Smooth muscle cell (in vitro differentiated cells): ENCODE measurements around the gene KCNH1. TPM values are rescaled to one million over a fixed set of nuclear protein-coding genes. Genes with fewer than 3 reads are reported as not detected.

Experiments used
- DNase-seq: peaks from one replicate; lab custom pipeline; 2025; ENCODE audit not compliant: unreplicated experiment; lab: John Stamatoyannopoulos, UW
- H2AFZ ChIP-seq: fragments of 200-600 bp; sonication (generic); 2 replicates; pipeline ENCODE4 v1.6.0; 2016; ENCODE audit warnings: antibody characterized with exemption, low read depth, mild to moderate bottlenecking
- H3F3A ChIP-seq: fragments of 200-600 bp; sonication (generic); 2 replicates; pipeline ENCODE4 v1.6.0; 2017; ENCODE audit warnings: antibody characterized with exemption, low read depth
- H3K27ac ChIP-seq: fragments of 200-600 bp; sonication (generic); 2 replicates; pipeline ENCODE4 v1.5.1; 2016; ENCODE audit warnings: low read depth, mild to moderate bottlenecking
- H3K27me3 ChIP-seq: fragments of 200-600 bp; sonication (generic); 2 replicates; pipeline ENCODE4 v1.6.1; 2016; ENCODE audit warnings: low read depth, mild to moderate bottlenecking
- H3K36me3 ChIP-seq: fragments of 200-600 bp; sonication (generic); 2 replicates; pipeline ENCODE4 v1.5.1; 2016; ENCODE audit warnings: low read depth
- H3K4me1 ChIP-seq: fragments of 200-600 bp; sonication (generic); 2 replicates; pipeline ENCODE4 v1.5.1; 2016; ENCODE audit warnings: low read depth
- H3K4me2 ChIP-seq: fragments of 200-600 bp; sonication (generic); 2 replicates; pipeline ENCODE4 v1.6.0; 2016; ENCODE audit warnings: mild to moderate bottlenecking
- H3K4me3 ChIP-seq: fragments of 200-600 bp; sonication (generic); 2 replicates; pipeline ENCODE4 v1.5.1; 2016; ENCODE audit warnings: mild to moderate bottlenecking
- H3K79me2 ChIP-seq: fragments of 200-600 bp; sonication (generic); 2 replicates; pipeline ENCODE4 v1.6.0; 2016; ENCODE audit warnings: low read depth, mild to moderate bottlenecking
- H3K9ac ChIP-seq: fragments of 200-600 bp; sonication (generic); 2 replicates; pipeline ENCODE4 v1.6.0; 2016; ENCODE audit warnings: low read depth
- H3K9me3 ChIP-seq: fragments of 200-600 bp; sonication (generic); replicated peaks from 2 replicates; pipeline ENCODE4 v1.5.1; 2016; ENCODE audit warnings: low read depth
- H4K20me1 ChIP-seq: fragments of 200-600 bp; sonication (generic); 2 replicates; pipeline ENCODE4 v1.6.0; 2016; ENCODE audit warnings: low read depth
- CTCF ChIP-seq: fragments of 200-600 bp; sonication (generic); IDR thresholded peaks from 2 replicates; pipeline ENCODE4 v1.5.1; 2017; ENCODE audit warnings: borderline replicate concordance, mild to moderate bottlenecking, antibody characterized with exemption; ENCODE audit not compliant: insufficient read depth, poor library complexity, severe bottlenecking
- WGBS: methylation state at CpG from one replicate; pipeline ENCODE4 v1.1.7; 2016; ENCODE audit warnings: low lambda C conversion rate; 5-methylcytosine and 5-hydroxymethylcytosine counted together
- polyA plus RNA-seq: library from polyadenylated mRNA; unstranded; fragments of >200 nt; fragmentation: Nextera tagmentation; extraction: Ambion mirVana; gene quantifications from 2 replicates; pipeline ENCODE4 v1.2.1, GENCODE V29; 2016
- total RNA-seq: library from RNA; depleted of rRNA; stranded (reverse); fragments of >200 nt; gene quantifications from 2 replicates; pipeline ENCODE4 v1.2.3, GENCODE V29; 2014

KCNH1 gene
- total and polyA plus RNA-seq, 2 experiments from 2014 or later: 0.30 to 1.9 TPM

- DNase-seq: no peak
- no peaks in the 10 kb centered on the region for H3K9me3 ChIP-seq
- H3K36me3 ChIP-seq: no peaks in the 10 kb centered on the region
- TF ChIP-seq CTCF: no peak
- no peaks in the 10 kb centered on the region for H3K27me3 ChIP-seq
- H3F3A ChIP-seq: no peaks in the 10 kb centered on the region
- no peak overlapping the region for H3K4me3 ChIP-seq
- no peak overlapping the region for H3K4me2 ChIP-seq
- H2AFZ ChIP-seq: no peak overlapping the region
- H3K27ac ChIP-seq: no peak overlapping the region
- no peak overlapping the region for H3K9ac ChIP-seq
- H3K79me2 ChIP-seq: no peaks in the 10 kb centered on the region
- no peaks in the 10 kb centered on the region for H4K20me1 ChIP-seq
- H3K4me1 ChIP-seq: no peaks in the 10 kb centered on the region
Observed at GRCh38 chr1:210989905-210990304, 144.0 kb downstream of the KCNH1 start.

DNA sequence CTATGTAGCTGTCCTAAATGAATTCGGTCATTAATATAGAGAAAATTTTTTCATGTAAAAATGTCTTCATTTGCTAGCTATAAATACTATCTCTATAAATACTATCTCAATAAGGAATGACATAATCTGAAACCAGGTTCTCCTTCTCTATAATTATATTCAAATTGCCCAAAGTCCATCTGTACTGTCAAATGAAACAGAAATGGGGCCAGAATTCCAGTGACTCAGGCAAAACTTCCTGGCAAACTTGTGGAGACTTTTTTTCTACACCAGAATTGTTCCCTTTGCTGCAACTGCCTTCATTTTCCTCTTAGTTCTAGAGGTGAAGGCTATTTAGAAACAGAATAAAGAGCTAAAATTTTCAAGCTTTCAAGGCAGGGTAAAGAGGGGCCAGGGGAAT, 152.5 kb downstream of the KCNH1 start:
- Histone ChIP-seq H3K9ac (no peak overlapping the region), H4K20me1 (no peaks in the 10 kb centered on the region), H3K27me3 (no peaks in the 10 kb centered on the region), H3K9me3 (no peaks in the 10 kb centered on the region), H3K36me3 (no peaks in the 10 kb centered on the region), H3K4me3 (no peak overlapping the region), H3K79me2 (no peaks in the 10 kb centered on the region), H2AFZ (no peak overlapping the region), H3F3A (no peaks in the 10 kb centered on the region), H3K4me2 (no peak overlapping the region), H3K27ac (no peak overlapping the region), H3K4me1 (no peaks in the 10 kb centered on the region)
- WGBS: 86% methylated on average over 1 of the region's 1 CpG
- no peak for TF ChIP-seq CTCF
- DNase-seq: no peak

DNA sequence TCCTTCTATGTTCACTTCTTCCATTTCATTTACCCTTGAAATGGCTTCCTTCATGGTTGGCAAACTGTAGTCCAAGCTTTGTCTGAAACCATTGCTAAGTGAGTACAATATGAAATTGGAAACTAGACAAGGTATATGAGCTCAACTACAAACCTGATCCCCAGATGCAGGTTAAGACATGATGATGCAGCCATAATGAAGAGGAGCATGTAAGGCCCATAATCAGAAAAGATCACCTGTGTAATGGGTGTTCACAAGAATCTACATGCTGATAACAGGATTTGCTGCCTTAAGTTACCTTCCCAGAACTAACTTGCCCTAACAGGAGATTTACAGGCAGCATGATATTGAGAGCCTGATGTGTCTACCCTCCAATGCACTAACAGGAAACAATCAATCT, 153.9 kb downstream of the KCNH1 start:
- no peaks in the 10 kb centered on the region for H3K9me3 ChIP-seq
- no peaks in the 10 kb centered on the region for H3F3A ChIP-seq
- H2AFZ ChIP-seq: no peak overlapping the region
- DNase-seq: no peak
- no peaks in the 10 kb centered on the region for H3K79me2 ChIP-seq
- no peak overlapping the region for H3K27ac ChIP-seq
- TF ChIP-seq CTCF: no peak
- no peaks in the 10 kb centered on the region for H3K36me3 ChIP-seq
- no peaks in the 10 kb centered on the region for H4K20me1 ChIP-seq
- no peaks in the 10 kb centered on the region for H3K27me3 ChIP-seq
- H3K4me2 ChIP-seq: no peak overlapping the region
- H3K4me3 ChIP-seq: no peak overlapping the region
- no peak overlapping the region for H3K9ac ChIP-seq
- no peaks in the 10 kb centered on the region for H3K4me1 ChIP-seq

GRCh38 chr1:210978974-210979354, 155.0 kb downstream of the KCNH1 start:
- H3K27me3 ChIP-seq: no peaks in the 10 kb centered on the region
- no peak overlapping the region for H3K4me3 ChIP-seq
- H3K9ac ChIP-seq: no peak overlapping the region
- H3K36me3 ChIP-seq: no peaks in the 10 kb centered on the region
- H3K27ac ChIP-seq: no peak overlapping the region
- H2AFZ ChIP-seq: no peak overlapping the region
- no peak for TF ChIP-seq CTCF
- WGBS: 76% methylated on average over 3 of the region's 3 CpGs
- no peak for DNase-seq
- H3K4me1 ChIP-seq: no peaks in the 10 kb centered on the region
- no peaks in the 10 kb centered on the region for H3F3A ChIP-seq
- H3K4me2 ChIP-seq: no peak overlapping the region
- no peaks in the 10 kb centered on the region for H3K79me2 ChIP-seq
- no peaks in the 10 kb centered on the region for H4K20me1 ChIP-seq
- no peaks in the 10 kb centered on the region for H3K9me3 ChIP-seq
